PFSK-1 (cell line): Measurements from ENCODE around the gene CACNA1C.

Experiments
- POLR2AphosphoS5 ChIP-seq: IDR thresholded peaks from 2 replicates; pipeline ENCODE4 v1.6.1; 2012; ENCODE audit warnings: low read depth, mild to moderate bottlenecking, control low read depth, low read length, moderate library complexity
- TF ChIP-seq, protein P1 (sequence below), 2 experiments: IDR thresholded peaks; 2 replicates each; pipeline versions ENCODE4 v1.6.1 to v1.8.0; 2011 to 2012; ENCODE audit warnings: low read depth in 2 of 2, low read length in 2 of 2, control low read depth in 1 of 2, inconsistent platforms in 1 of 2, mild to moderate bottlenecking in 1 of 2, moderate library complexity in 1 of 2; ENCODE audit not compliant: insufficient read depth in 1 of 2

DNA sequence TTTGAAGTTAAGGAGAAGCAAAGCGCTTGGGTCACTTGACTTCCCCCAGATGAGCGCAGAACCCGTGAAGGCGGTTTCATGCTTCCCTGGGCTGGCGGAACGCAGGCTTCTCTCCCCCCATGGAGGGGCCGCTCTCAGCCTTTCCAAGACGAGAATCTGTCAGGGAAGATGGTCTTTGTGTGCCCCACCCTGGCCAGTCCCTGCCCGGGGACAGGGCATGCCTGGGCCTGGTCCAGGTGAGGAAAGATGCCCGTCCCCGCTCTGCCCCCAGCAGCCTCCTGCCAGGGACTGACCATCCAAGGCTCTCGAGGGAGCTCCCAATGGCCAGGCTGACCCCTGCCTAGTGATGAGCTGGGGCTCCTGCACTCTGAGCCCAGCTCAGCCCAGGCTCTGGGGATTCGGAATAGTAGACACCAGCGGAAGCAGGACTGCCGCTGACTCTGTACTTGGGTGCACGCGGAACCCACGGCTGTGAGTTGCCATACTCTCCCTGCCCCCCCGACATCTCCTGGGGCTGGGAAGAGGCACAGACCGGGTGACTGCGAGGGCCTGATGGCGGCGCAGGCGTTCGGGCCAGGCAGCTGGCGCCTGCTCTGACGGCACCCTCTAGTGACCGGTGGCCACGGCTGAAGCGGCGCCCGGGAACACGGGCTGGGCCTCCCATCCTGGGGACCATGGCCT lies 599.8 kb downstream of the CACNA1C start:
- no peak for TF ChIP-seq POLR2AphosphoS5
- TF ChIP-seq, protein P1, sequence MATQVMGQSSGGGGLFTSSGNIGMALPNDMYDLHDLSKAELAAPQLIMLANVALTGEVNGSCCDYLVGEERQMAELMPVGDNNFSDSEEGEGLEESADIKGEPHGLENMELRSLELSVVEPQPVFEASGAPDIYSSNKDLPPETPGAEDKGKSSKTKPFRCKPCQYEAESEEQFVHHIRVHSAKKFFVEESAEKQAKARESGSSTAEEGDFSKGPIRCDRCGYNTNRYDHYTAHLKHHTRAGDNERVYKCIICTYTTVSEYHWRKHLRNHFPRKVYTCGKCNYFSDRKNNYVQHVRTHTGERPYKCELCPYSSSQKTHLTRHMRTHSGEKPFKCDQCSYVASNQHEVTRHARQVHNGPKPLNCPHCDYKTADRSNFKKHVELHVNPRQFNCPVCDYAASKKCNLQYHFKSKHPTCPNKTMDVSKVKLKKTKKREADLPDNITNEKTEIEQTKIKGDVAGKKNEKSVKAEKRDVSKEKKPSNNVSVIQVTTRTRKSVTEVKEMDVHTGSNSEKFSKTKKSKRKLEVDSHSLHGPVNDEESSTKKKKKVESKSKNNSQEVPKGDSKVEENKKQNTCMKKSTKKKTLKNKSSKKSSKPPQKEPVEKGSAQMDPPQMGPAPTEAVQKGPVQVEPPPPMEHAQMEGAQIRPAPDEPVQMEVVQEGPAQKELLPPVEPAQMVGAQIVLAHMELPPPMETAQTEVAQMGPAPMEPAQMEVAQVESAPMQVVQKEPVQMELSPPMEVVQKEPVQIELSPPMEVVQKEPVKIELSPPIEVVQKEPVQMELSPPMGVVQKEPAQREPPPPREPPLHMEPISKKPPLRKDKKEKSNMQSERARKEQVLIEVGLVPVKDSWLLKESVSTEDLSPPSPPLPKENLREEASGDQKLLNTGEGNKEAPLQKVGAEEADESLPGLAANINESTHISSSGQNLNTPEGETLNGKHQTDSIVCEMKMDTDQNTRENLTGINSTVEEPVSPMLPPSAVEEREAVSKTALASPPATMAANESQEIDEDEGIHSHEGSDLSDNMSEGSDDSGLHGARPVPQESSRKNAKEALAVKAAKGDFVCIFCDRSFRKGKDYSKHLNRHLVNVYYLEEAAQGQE (IDR thresholded peaks at IDR 0.05; ENCODE audit: insufficient read depth in 1 of 2, low read depth in 2 of 2, low read length in 2 of 2) = no peak
